ENCODE data around the gene PLTP. TPM values are rescaled to one million over a fixed set of nuclear protein-coding genes. Genes with fewer than 3 reads are reported as not detected.
"Not testable (repeated sequence)": the region's sequence is repeated elsewhere in the genome, so short reads cannot be mapped to it uniquely, and the experiment has no call there.

Gene PLTP
- total and polyA plus RNA-seq, 2 donors: 51.5 to 221 TPM

- peak overlapping the region; percentile 34 for H3K4me3 ChIP-seq (ENCODE audit: low read depth, low read length)
- no peak for DNase-seq (ENCODE audit: extremely low spot score)
- WGBS: 7% methylated on average over 21 of the region's 21 CpGs
- H3K36me3 ChIP-seq (ENCODE audit: insufficient read depth): peaks cover 8% of the 10 kb centered on the region
- peak overlapping the region; percentile 51 for H3K27ac ChIP-seq (ENCODE audit: low read depth)
- H3K4me1 ChIP-seq (ENCODE audit: insufficient read depth): no peaks in the 10 kb centered on the region
These were observed 23.6 kb upstream of the PLTP start for GRCh38 chr20:45935416-45936046.

DNA sequence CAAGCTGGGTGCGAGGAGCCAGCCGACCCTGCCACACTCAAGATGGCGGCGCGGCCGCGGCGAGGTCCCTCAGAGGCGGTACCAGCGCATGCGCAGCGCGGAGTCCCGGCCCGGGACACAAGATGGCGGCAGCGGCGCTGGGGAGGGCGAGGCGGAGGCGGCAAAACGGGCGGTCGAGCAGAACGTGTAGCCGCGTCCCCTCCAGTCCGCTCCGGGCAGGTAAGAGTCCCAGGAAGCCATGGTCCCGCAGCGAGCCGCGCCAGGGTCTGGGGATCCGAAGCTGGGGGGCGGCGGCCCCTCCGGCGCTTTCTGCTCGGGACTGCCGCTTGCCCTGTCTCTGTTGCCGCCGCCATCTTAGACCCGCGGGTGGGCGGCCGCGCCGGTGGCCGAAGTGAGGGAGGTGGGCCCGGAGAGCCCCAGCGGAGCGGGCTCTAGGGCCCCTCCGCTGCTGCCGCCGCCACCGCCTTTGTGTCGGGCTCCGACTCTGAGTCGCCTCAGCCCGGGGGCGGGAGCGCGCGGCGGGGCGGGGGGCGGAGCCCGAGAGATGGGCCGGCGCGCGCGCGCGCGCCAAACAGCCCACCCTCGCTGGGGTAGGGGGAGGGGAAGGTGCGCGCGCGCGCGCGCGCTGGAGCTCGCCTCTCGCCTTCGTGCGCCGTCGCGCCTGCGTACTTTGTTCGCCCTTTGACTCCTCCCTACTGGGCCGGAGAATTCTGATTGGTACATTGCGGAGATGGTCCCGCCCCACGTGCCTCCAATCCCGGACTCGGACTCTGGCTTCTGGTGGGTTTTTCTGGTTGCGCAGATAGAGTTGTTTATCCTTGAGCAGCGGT is 22.8 kb upstream of the PLTP start, which contains the start of gene PCIF1:
TSS of gene PCIF1 (plus strand) at position 98 of the 830 bp plus-strand sequence. CDS start 4,317 bp downstream, outside the sequence.
- Histone ChIP-seq H3K4me1 (ENCODE audit: insufficient read depth) (no peaks in the 10 kb centered on the region), H3K36me3 (ENCODE audit: insufficient read depth) (peaks cover 6% of the 10 kb centered on the region), H3K27ac (ENCODE audit: low read depth) (peak within 1 kb of the TSS; percentile 100), H3K4me3 (ENCODE audit: low read depth, low read length) (peak within 1 kb of the TSS; percentile 81)
- WGBS: under 1% methylated on average over 102 of the region's 102 CpGs
- DNase-seq (ENCODE audit: extremely low spot score): peak; percentile 97

DNA sequence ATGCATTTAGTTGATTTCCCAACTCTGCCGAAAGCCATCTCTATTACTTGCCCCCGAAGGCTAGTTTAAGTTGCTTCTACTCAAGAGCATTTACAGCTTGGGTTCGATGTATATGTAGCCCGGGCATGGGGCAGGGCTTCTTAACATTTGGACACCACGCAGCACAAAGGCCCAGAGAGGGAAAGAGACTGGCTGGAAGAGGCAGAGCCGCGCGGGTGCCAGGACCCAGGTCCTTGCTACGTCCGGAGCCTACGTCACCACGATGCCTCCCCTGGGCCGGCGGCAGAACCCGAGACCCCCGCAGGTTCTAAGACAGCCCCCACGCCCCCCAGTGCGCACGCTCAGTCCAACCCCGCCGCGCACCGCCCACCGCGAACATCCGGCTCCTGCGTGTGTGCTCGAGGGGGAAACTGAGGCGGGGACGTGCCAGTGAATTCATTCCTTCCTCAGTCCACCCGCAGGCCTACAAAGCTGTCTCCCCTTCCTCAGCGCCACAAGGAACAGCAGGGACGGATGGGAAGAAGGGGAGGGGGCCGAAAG is 22.2 kb upstream of the PLTP start:
- Histone ChIP-seq H3K4me3 (ENCODE audit: low read depth, low read length) (peak overlapping the region; percentile 81), H3K27ac (ENCODE audit: low read depth) (peak overlapping the region; percentile 100), H3K36me3 (ENCODE audit: insufficient read depth) (peaks cover 6% of the 10 kb centered on the region), H3K4me1 (ENCODE audit: insufficient read depth) (no peaks in the 10 kb centered on the region)
- no peak for DNase-seq (ENCODE audit: extremely low spot score)
- under 1% methylated on average over 34 of the region's 34 CpGs for WGBS

GRCh38 chr20:45933266-45934045 is 21.5 kb upstream of the PLTP start:
- DNase-seq (ENCODE audit: extremely low spot score): peak; percentile 39
- Histone ChIP-seq H3K4me3 (ENCODE audit: low read depth, low read length) (peak overlapping the region; percentile 81), H3K4me1 (ENCODE audit: insufficient read depth) (no peaks in the 10 kb centered on the region), H3K36me3 (ENCODE audit: insufficient read depth) (peaks cover 2% of the 10 kb centered on the region), H3K27ac (ENCODE audit: low read depth) (peak overlapping the region; percentile 42)
- 22% methylated on average over 22 of the region's 22 CpGs for WGBS

DNA sequence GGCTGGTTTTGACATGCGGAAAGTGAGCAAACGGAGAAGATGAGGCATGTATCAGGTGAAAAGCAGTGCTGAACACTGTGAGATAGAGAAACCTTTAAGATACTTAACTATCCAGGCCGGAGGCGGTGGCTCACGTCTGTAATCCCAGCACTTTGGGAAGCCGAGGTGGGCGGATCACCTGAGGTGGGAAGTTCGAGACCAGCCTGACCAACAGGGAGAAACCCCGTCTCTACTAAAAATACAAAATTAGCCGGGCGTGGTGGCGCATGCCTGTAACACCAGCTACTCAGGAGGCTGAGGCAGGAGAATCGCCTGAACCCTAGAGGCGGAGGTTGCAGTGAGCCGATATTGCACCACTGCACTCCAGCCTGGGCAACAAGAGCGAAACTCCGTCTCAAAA is 19.7 kb upstream of the PLTP start:
- not testable (repeated sequence) for H3K36me3 ChIP-seq (ENCODE audit: insufficient read depth); H3K4me1 ChIP-seq (ENCODE audit: insufficient read depth); H3K4me3 ChIP-seq (ENCODE audit: low read depth, low read length); DNase-seq (ENCODE audit: extremely low spot score); H3K27ac ChIP-seq (ENCODE audit: low read depth)
- WGBS: 94% methylated on average over 17 of the region's 17 CpGs

GRCh38 chr20:45927071-45927878 is 15.3 kb upstream of the PLTP start:
- DNase-seq (ENCODE audit: extremely low spot score): no peak
- H3K36me3 ChIP-seq (ENCODE audit: insufficient read depth): no peaks in the 10 kb centered on the region
- no peak overlapping the region for H3K4me3 ChIP-seq (ENCODE audit: low read depth, low read length)
- no peaks in the 10 kb centered on the region for H3K4me1 ChIP-seq (ENCODE audit: insufficient read depth)
- WGBS: 81% methylated on average over 14 of the region's 14 CpGs
- H3K27ac ChIP-seq (ENCODE audit: low read depth): no peak overlapping the region

DNA sequence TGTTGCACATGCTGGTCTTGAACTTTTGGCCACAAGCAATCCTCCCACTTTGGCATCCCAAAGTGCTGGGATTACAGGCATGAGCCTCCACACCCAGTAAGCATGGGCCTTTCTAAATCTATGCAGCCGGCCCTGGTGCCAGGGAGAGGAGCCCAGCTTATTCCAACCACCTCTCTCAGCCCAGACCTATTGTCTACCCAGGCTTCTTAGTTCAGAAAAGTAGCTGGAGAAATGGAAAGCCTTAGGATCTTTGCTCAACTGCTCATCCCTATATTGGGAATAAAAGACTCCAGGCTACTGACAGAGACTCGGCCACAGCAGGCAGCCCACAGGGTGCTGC is 14.7 kb upstream of the PLTP start:
- DNase-seq (ENCODE audit: extremely low spot score): no peak
- H3K36me3 ChIP-seq (ENCODE audit: insufficient read depth): no peaks in the 10 kb centered on the region
- no peaks in the 10 kb centered on the region for H3K4me1 ChIP-seq (ENCODE audit: insufficient read depth)
- WGBS: 67% methylated on average over 2 of the region's 2 CpGs
- no peak overlapping the region for H3K27ac ChIP-seq (ENCODE audit: low read depth)
- no peak overlapping the region for H3K4me3 ChIP-seq (ENCODE audit: low read depth, low read length)

DNA sequence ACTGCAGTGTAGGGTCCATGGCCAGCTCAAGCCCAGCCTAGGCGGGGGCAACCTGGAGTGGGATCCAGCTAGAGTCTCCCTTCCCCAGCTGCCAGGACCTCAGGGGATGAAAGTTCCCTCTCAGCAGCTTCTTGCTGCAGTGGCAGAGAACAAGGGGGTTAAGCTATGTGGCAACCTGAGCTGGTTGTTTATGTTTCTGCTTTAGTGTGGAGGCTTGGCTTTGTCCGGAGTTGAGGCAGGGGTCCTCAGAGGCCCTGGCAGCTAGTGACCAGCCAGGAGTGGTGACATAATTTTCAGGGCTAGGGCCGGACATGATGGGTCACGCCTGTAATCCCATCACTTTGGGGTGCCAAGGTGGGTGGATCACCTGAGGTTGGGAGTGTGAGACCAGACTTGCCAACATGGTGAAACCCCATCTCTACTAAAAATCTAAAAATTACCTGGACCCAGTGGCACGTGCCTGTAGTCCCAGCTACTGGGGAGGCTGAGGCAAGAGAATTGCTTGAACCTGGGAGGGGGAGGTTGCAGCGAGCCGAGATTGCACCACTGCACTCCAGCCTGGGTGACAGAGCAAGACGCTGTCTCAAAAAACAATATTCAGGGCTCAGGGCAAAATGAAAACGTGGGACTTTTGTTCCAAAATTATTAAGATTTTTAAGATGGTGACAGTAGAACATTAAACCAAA is 14.0 kb upstream of the PLTP start:
- Histone ChIP-seq H3K4me3 (ENCODE audit: low read depth, low read length) (no peak overlapping the region), H3K27ac (ENCODE audit: low read depth) (no peak overlapping the region), H3K4me1 (ENCODE audit: insufficient read depth) (no peaks in the 10 kb centered on the region), H3K36me3 (ENCODE audit: insufficient read depth) (no peaks in the 10 kb centered on the region)
- no peak for DNase-seq (ENCODE audit: extremely low spot score)
- WGBS: 61% methylated on average over 9 of the region's 9 CpGs

GRCh38 chr20:45924391-45925261 is 12.7 kb upstream of the PLTP start:
- Histone ChIP-seq H3K27ac (ENCODE audit: low read depth) (peak overlapping the region; percentile 41), H3K4me3 (ENCODE audit: low read depth, low read length) (no peak overlapping the region), H3K4me1 (ENCODE audit: insufficient read depth) (no peaks in the 10 kb centered on the region), H3K36me3 (ENCODE audit: insufficient read depth) (no peaks in the 10 kb centered on the region)
- DNase-seq (ENCODE audit: extremely low spot score): peak; percentile 26
- 38% methylated on average over 21 of the region's 21 CpGs for WGBS

- no peak for DNase-seq (ENCODE audit: extremely low spot score)
- no peak overlapping the region for H3K27ac ChIP-seq (ENCODE audit: low read depth)
- H3K4me1 ChIP-seq (ENCODE audit: insufficient read depth): no peaks in the 10 kb centered on the region
- 87% methylated on average over 11 of the region's 11 CpGs for WGBS
- H3K4me3 ChIP-seq (ENCODE audit: low read depth, low read length): no peak overlapping the region
- H3K36me3 ChIP-seq (ENCODE audit: insufficient read depth): no peaks in the 10 kb centered on the region
These were observed 9.6 kb upstream of the PLTP start for GRCh38 chr20:45921337-45922189.
